GM18502 (cell line): ENCODE measurements around the gene ZFPM1.

Source experiments
- ATAC-seq: cut with Tn5 transposase; IDR thresholded peaks from one replicate; pipeline ENCODE4 v1.9.1; 2021; ENCODE audit warnings: mild to moderate bottlenecking; ENCODE audit not compliant: unreplicated experiment, poor library complexity

Gene ZFPM1

DNA sequence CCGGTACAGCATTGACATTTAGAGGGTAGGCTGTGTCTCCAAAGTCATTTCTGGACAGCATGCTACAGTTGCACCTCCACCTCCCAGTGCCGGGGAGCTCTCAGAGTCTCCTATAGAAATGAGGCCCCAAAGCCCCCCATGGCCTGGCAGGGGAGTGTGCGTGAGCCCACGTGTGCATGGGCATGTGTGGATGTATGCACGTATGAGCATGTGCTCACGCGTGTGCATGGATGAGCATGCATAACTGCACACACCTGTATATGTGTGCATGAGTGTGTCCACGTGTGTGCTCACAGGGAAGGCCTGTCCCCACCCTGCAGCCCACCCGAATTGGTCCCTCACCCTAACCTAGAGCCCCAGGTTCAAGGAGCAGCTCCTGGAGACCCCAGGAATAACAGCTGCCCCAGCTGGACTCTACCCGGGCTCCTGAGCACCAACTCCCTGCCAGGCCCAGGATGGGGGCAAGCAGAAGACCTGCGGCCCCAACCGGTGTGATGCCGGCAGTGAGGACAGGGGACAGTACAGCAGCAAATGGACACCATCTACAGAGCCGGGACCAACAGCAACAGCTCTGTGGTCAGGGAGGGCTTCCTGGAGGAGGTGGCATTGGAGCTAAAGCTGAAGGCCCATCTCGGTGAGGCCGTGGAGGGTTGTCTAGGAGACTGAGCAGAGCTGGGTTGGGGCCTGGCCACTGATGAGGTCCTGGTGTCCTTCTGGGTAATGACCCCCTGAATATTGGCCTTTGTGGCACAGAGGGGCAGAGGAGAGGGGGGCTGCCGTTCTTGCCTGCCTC is 35.2 kb upstream of the ZFPM1 start:
- ATAC-seq, result no peak

DNA sequence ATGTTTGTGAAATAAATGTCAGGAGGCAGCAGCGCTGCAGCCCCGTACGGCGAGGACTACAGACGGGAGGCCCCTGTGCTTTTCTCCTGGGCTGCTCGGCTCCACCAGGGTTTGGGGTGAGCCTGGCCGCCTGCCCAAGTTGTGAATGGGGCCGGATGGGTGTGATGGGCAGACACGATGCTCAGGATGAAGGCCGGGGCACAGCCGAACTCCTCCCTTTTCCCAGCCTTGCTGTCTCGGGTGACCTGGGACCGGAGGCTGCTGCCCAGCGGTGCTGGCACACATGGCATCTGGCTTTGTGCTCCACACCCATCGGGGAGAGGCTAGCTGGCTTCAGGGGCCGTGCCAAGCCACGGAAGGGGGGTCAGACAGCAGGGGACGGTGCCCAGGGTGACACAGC is 34.2 kb upstream of the ZFPM1 start:
- ATAC-seq, result no peak

DNA sequence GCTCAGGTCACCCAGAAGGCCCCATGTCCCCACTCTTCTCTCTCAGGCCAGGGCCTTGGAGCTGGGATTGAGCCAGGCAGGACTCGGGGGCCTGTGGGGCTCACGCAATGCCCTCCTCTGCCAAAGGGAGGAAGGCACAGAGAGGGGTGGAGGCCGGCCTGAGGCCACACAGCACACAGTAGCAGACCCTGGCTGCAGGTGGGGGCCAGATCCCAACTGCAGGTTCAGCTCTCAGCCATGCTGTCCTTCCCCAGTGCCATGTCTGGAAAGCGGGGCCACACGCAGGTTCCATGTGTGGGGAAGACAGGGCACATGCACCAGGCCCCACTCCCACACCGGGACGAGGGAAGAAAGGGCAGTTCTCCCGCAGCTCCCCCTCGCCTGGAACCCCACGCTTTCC is 33.3 kb upstream of the ZFPM1 start:
- ATAC-seq, result no peak

DNA sequence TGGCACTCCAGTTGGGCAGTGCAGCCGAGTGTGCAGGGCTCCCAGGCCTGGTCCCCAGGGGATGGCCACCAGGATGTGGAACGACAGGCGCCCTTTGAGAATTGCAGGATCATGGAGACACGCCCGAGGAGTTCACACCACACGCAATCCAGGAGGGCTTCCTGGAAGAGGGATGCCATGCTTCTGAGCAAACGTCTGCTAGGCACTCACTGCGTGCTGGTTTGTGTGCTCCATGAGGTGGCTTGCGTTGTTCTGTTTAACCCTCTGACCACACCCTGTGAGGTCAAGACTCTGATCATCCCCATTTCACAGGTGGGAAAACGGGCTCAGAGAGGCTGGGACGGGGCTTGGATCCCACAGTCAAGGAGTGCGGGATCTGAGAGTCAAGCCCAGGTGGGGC is 32.6 kb upstream of the ZFPM1 start:
- ATAC-seq, result no peak

DNA sequence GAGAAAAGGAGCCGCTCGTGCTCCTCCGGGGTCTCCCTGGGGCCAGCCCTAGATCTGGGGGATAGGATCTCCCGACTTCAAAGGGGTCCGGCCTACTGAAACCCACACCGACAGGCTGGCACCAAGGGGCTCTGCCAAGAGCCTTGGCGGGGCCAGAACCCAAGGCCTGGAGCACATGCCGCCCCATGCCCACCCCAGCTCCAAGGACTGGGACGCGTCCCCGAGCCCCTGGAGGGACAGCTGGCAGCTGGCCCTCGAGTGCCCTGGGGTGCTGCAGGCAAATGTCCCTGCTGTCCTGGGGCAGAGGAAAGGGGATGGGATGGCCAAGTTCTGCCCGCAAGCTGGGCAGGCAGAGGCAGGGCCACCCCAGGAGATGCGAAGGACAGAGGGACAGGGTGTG is 31.8 kb upstream of the ZFPM1 start:
- ATAC-seq, result no peak

DNA sequence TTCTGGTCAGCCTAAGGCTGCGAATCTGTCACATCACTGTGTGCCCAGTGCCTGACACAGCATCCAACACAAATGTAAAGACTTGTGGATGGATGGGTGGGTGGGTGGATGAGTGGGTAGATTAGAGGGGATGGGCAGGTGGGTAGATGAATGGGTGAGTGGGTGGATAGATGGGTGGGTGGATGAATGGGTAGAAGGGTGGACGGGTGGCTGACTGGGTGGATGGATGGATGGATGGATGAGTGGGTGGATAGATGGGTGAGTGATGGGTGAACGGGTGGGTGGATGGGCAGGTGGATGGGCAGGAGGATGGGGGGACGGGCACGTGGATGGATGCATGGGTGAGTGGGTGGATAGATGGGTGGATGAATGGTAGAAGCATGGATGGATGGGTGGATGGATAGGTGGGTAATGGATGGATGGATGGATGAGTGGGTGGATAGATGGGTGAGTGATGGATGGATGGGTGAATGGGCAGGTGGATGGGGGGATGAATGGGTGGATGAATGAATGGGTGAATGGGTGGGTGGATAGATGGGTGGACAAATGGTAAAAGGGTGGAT is 31.1 kb upstream of the ZFPM1 start:
- ATAC-seq, result no peak

DNA sequence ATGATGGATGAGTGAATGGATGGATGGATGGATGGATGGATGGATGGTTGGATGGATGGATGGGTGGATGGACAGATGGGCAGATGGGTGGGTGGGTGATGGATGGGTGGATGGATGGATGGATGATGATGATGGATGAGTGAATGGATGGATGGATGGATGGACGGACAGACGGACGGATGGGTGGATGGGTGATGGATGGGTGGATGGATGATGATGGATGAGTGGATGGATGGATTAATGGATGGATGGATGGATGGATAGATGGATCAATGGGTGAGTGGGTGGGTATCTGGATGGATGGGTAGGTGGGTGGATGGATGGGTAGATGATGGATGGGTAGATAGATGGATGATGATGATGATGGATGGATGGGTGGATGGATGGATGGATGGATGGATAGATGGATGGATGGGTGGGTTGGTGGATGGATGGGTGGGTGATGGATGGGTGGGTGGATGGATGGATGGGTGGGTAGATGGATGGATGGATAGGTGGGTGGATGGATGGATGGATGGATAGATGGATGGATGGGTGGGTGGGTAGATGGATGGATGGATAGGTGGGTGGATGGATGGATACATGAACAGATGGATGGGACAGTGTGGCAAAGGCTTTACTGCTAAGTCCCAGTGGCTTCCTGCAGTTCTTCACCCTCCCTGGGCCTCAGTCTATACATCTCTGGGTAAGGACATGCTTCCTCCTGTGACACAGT is 30.2 kb upstream of the ZFPM1 start:
- no peak for ATAC-seq

DNA sequence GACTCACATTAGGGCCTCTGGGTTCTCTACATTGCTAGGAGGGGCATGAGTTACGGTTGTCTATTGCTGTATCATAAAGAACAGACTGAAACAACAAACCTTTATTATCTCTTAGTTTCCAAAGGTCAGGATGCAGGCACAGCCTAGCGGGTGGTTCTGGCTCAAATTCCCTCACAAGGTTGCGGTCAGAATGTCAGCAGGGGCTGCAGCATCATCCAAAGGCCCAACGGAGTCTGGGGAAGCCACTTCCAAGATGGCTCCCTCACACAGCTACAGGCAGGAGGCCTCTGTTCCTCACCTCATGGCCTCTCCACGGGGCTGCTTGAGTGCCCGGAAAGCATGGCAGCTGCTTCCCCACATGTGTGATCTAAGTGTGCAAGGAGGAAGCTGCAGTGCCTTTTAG is 29.6 kb upstream of the ZFPM1 start:
- ATAC-seq, result no peak

DNA sequence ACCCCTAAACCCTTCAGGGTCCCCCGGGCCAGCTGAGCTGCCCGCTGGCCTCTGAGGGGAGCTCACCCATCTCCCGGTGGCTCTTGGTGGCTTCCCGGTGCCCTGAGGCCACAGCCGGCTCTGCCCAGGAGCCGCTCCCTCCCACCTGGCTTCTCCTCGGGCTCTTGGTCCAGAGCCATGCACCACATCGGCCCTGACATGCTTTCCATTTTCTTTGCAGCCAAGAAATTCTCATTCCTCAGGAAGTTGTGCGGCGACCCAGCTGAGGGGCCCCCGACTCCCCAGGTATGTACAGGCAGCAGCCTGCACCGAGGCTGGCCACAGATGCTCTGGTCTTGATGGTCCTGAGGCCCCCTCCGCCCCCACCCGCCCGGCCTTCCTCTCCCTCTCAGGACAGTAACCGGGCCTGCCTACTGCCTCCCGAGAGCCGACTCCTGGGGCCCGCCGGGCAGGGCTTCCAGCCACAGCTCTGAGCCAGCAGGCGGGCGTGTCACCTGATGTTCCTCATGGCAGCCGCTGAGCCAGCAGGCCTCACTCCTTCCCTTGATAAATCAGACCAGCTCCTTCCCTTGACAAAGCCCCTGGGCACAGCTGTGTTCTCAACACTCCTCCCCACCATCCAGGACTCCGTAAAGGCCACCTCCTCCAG is 28.4 kb upstream of the ZFPM1 start:
- no peak for ATAC-seq

DNA sequence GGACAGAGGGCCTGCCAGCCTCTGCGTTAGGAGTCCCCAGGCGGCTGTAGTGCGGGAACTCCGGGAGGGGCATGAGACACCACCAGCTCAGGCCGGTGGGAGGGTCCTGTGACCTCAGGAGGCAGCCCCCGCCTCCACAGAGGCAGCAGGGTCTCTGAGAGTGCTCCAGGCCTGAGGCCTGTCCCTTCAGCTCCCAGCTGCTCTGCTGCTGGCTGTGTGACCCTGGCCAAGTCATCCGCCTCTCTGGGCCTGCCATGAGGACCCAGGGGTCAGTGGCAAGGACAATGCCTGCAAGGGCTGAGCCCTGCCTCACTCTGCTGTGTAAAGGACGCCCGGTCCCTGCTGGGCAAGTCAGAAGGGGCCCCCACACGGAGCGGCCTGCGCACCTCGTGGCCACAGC is 27.1 kb upstream of the ZFPM1 start:
- ATAC-seq, result no peak

DNA sequence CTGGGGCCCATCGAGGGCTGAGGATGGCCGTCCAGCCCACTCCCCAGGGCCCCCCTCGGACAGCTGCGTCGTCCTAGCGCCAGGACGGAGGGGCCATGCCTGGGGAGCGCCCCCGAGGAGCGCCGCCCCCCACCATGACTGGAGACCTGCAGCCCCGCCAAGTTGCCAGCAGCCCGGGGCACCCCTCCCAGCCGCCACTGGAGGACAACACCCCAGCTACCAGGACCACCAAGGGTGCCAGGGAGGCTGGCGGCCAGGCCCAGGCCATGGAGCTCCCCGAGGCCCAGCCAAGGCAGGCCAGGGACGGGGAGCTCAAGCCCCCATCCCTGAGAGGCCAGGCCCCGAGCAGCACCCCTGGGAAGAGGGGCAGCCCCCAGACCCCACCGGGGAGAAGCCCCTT is 25.7 kb upstream of the ZFPM1 start:
- ATAC-seq, result no peak

DNA sequence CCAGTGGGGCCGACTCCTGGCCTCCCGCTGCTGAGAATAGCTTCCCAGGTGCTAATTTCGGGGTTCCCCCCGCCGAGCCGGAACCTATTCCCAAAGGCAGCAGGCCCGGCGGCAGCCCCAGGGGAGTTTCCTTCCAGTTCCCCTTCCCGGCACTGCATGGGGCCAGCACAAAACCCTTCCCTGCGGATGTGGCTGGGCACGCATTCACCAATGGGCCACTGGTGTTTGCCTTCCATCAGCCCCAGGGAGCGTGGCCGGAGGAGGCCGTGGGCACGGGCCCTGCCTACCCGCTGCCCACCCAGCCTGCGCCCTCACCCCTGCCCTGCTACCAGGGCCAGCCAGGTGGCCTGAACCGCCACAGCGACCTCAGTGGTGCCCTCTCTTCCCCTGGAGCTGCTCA is 24.9 kb upstream of the ZFPM1 start:
- no peak for ATAC-seq

DNA sequence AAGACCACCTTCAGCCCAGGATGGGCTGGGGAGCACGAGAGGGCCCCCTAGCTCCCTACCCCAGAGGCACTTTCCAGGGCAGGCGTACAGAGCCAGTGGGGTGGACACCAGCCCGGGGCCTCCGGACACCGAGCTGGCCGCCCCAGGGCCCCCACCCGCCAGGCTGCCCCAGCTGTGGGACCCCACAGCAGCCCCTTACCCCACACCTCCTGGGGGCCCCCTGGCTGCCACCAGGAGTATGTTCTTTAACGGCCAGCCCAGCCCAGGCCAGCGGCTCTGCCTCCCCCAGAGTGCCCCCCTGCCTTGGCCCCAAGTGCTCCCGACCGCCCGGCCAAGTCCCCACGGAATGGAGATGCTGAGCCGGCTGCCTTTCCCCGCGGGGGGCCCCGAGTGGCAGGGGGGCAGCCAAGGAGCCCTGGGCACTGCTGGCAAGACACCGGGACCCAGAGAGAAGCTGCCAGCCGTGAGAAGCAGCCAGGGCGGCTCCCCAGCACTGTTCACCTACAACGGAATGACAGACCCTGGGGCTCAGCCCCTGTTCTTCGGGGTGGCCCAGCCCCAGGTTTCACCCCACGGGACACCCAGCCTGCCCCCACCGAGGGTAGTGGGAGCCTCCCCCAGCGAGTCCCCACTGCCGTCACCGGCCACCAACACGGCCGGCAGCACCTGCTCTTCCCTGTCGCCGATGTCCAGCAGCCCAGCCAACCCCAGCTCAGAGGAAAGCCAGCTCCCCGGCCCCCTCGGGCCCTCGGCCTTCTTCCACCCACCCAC is 24.3 kb upstream of the ZFPM1 start:
- ATAC-seq, result no peak

DNA sequence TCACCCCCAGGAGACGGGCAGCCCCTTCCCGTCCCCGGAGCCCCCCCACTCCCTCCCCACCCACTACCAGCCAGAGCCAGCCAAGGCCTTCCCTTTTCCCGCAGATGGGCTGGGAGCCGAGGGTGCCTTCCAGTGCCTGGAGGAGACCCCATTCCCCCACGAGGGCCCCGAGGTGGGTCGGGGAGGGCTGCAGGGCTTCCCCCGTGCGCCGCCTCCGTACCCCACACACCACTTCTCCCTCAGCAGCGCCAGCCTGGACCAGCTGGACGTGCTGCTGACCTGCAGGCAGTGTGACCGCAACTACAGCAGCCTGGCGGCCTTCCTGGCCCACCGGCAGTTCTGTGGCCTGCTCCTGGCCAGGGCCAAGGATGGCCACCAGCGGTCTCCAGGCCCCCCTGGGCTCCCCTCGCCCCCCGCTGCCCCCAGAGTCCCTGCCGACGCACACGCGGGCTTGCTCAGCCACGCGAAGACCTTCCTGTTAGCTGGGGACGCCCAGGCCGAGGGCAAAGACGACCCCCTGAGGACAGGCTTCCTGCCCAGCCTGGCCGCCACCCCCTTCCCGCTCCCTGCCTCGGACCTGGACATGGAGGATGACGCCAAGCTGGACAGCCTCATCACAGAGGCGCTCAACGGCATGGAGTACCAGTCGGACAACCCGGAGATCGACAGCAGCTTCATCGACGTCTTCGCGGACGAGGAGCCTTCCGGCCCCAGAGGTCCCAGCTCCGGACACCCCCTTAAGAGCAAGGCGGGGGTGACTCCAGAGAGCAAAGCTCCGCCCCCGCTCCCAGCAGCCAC is 23.5 kb upstream of the ZFPM1 start:
- no peak for ATAC-seq

DNA sequence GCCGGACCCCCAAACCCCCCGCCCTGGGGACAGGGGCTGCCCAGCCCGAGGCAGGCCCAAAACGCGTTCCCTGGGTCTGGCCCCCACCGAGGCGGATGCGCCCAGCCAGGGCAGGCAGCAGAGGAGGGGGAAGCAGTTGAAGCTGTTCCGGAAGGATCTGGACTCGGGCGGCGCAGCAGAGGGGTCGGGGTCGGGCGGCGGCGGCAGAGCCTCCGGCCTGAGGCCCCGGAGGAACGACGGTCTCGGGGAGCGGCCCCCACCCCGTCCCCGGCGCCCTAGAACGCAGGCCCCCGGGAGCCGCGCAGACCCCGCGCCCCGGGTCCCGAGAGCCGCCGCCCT is 22.9 kb upstream of the ZFPM1 start:
- ATAC-seq, result no peak

DNA sequence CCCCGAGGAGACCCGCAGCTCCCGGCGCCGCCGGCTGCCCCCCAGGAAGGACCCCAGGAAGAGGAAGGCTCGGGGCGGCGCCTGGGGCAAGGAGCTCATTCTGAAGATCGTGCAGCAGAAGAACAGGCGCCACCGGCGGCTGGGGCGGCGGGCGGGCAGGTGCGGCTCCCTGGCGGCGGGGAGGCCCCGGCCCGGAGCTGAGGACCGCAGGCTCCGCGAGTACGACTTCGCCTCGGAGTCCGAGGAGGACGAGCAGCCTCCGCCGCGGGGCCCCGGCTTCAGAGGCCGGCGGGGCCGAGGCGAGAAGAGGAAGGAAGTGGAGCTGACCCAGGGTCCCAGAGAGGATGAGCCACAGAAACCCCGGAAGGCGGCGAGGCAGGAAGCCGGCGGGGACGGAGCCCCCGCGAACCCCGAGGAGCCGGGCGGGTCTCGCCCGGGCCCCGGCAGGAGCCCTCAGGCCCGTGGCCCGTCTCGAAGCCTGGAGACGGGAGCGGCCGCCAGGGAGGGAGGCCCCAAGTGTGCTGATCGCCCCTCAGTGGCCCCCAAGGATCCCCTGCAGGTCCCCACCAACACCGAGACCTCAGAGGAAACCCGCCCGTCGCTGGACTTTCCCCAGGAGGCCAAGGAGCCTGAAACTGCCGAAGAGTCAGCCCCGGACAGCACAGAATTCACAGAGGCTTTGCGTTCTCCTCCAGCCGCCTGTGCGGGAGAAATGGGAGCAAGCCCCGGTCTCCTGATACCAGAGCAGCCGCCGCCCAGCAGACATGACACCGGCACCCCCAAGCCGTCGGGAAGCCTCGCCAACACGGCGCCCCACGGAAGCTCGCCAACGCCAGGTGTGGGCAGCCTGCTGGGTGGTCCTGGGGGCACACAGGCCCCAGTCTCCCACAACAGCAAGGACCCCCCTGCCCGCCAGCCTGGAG is 22.3 kb upstream of the ZFPM1 start:
- no peak for ATAC-seq

DNA sequence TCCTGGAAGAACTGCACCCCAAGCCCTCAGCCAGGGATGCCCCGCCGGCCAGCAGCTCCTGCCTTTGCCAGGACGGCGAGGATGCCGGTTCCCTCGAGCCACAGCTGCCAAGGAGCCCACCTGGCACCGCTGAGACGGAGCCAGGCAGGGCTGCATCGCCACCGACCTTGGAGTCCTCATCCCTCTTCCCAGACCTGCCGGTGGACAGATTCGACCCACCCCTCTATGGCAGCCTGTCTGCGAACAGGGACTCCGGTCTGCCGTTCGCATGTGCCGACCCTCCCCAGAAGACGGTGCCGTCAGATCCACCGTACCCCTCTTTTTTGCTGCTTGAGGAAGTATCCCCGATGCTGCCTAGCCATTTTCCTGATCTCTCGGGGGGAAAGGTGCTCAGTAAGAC is 21.4 kb upstream of the ZFPM1 start:
- no peak for ATAC-seq

DNA sequence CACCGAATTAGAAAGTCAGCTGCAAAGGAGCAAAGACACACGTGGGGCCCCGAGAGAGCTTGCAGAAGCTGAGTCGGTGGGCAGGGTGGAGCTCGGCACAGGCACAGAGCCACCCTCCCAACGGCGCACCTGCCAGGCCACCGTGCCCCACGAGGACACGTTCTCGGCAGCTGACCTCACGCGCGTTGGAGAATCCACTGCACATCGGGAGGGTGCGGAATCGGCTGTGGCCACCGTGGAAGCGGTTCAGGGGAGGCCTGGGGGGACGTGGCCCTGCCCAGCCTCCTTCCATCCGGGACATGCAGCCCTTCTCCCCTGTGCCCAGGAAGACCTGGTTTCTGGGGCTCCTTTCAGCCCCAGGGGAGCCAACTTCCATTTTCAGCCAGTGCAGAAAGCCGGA is 20.9 kb upstream of the ZFPM1 start:
- ATAC-seq, result no peak

DNA sequence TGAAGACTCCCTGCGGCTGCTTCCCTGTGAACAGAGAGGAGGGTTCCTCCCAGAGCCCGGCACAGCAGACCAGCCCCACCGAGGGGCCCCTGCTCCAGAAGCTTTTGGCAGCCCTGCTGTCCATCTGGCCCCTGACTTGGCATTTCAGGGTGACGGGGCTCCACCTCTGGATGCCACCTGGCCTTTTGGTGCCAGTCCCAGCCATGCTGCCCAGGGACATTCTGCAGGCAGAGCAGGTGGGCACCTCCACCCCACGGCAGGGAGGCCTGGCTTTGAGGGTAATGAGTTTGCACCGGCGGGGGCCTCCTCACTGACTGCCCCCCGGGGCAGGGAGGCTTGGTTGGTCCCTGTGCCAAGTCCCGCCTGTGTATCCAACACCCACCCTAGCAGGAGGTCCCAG is 20.3 kb upstream of the ZFPM1 start:
- no peak for ATAC-seq
